Endodermal cell (in vitro differentiated cells): ENCODE data around the gene LRP1. TPM values are rescaled to one million over a fixed set of nuclear protein-coding genes. Genes with fewer than 3 reads are reported as not detected.
A peak's percentile ranks its signal among the peaks of the same experiment; 100 is the strongest.

ENCODE experiments used
- DNase-seq: peaks from one replicate; pipeline ENCODE4 v3.0.0-alpha.2; 2017
- H3K27ac ChIP-seq: 2 replicates; pipeline ENCODE4 v1.5.1; 2013; ENCODE audit warnings: mild to moderate bottlenecking, low read depth, low read length, moderate library complexity
- H3K27me3 ChIP-seq: 2 replicates; pipeline ENCODE4 v1.6.1; 2013; ENCODE audit warnings: mild to moderate bottlenecking, low read length, moderate library complexity; ENCODE audit not compliant: insufficient read depth, control insufficient read depth, poor library complexity, severe bottlenecking
- H3K36me3 ChIP-seq: 2 replicates; pipeline ENCODE4 v1.7.0; 2013; ENCODE audit warnings: mild to moderate bottlenecking, low read length, moderate library complexity; ENCODE audit not compliant: control insufficient read depth, insufficient read depth
- H3K4me1 ChIP-seq: one replicate; pipeline ENCODE4 v1.7.0; 2013; ENCODE audit warnings: low read length; ENCODE audit not compliant: control insufficient read depth, insufficient read depth
- H3K4me3 ChIP-seq: 2 replicates; pipeline ENCODE4 v1.5.1; 2013; ENCODE audit warnings: mild to moderate bottlenecking, low read length, moderate library complexity
- H3K9ac ChIP-seq: 2 replicates; pipeline ENCODE4 v1.6.1; 2013; ENCODE audit warnings: mild to moderate bottlenecking, low read length, moderate library complexity; ENCODE audit not compliant: poor library complexity, severe bottlenecking; ENCODE audit errors: extremely low read depth
- H3K9me3 ChIP-seq: 2 replicates; pipeline ENCODE4 v1.6.1; 2013; ENCODE audit warnings: mild to moderate bottlenecking, low read length, moderate library complexity; ENCODE audit not compliant: control insufficient read depth
- H3K27ac Mint-ChIP-seq: 2 replicates; pipeline ENCODE4 v1.8.0; 2020; ENCODE audit warnings: mixed read lengths
- H3K27me3 Mint-ChIP-seq: 2 replicates; pipeline ENCODE4 v1.8.0; 2021; ENCODE audit warnings: mild to moderate bottlenecking, mixed read lengths; ENCODE audit not compliant: insufficient read depth
- H3K36me3 Mint-ChIP-seq: 2 replicates; pipeline ENCODE4 v1.8.0; 2020; ENCODE audit warnings: low read depth, mixed read lengths
- H3K4me1 Mint-ChIP-seq: 2 replicates; pipeline ENCODE4 v1.8.0; 2020; ENCODE audit warnings: mixed read lengths
- H3K4me3 Mint-ChIP-seq: 2 replicates; pipeline ENCODE4 v1.8.0; 2020; ENCODE audit warnings: mild to moderate bottlenecking, moderate library complexity, mixed read lengths
- H3K9me3 Mint-ChIP-seq: 2 replicates; pipeline ENCODE4 v1.8.0; 2020; ENCODE audit warnings: mild to moderate bottlenecking, mixed read lengths
- CTCF ChIP-seq: fragments of 200-600 bp; sonication (generic); conservative IDR thresholded peaks from 2 replicates; pipeline ENCODE4 v1.5.0; 2021; ENCODE audit warnings: antibody characterized with exemption, mild to moderate bottlenecking
- WGBS, 2 experiments: methylation state at CpG; one replicate each; pipeline versions ENCODE4 v1.1.5 to v1.1.7; 2013; ENCODE audit warnings: missing lambda C conversion rate in 2 of 2, mixed read lengths in 1 of 2; ENCODE audit not compliant: insufficient coverage in 1 of 2, insufficient read length in 1 of 2; 5-methylcytosine and 5-hydroxymethylcytosine counted together
- total RNA-seq, 2 donors: library from RNA; stranded (reverse); fragmentation: NEBNext Ultra II Directional in 1 of 2; extraction: Animal tissue kit (Norgen Biotek cat#: 25700) in 1 of 2; gene quantifications; 2 replicates in 1 of 2; 3 replicates in 1 of 2; pipeline ENCODE4 v1.2.1, GENCODE V29; 2021

LRP1 gene
- total RNA-seq, 2 donors from 2014 or later = 74.5 to 87.7 TPM

DNA sequence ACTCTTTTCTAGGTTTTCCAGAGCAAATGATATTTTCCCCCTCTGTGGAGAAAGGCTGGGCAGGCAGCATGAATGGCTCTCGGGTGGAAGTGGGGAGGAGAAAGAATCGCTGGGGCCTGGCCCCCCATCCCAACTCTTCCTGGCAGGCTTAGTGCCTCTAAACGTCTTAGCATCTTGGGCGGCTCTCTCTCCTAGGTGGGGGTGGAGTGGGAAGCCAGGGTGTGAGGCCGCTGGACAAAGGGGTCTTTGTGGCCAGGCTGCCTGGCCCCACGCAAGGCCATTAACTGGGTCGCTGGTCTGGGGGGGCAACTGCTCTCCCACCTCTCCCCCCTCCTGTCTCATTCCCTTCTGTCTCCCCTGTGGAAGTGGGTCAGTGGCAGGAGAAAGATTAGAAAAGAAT lies 14.4 kb downstream of the LRP1 start:
- H3K27me3 Mint-ChIP-seq = no peaks in the 10 kb centered on the region
- peaks cover 58% of the 10 kb centered on the region for H3K36me3 Mint-ChIP-seq
- Histone ChIP-seq H3K36me3 (peaks cover 56% of the 10 kb centered on the region), H3K9me3 (no peaks in the 10 kb centered on the region), H3K27me3 (no peaks in the 10 kb centered on the region), H3K27ac (peak overlapping the region; percentile 21), H3K4me1 (peaks cover 12% of the 10 kb centered on the region), H3K9ac (no peak overlapping the region), H3K4me3 (no peak overlapping the region)
- 90 to 91% methylated on average over 2 to 7 of the region's 7 CpGs for WGBS, 2 experiments
- no peak for DNase-seq
- H3K9me3 Mint-ChIP-seq = no peaks in the 10 kb centered on the region
- H3K4me3 Mint-ChIP-seq = no peak overlapping the region
- no peak for TF ChIP-seq CTCF
- no peak overlapping the region for H3K27ac Mint-ChIP-seq
- peaks cover 23% of the 10 kb centered on the region for H3K4me1 Mint-ChIP-seq

GRCh38 chr12:57143454-57143853 lies 15.2 kb downstream of the LRP1 start:
- no peak for TF ChIP-seq CTCF
- Mint-ChIP-seq H3K27ac (no peak overlapping the region), H3K4me1 (peaks cover 26% of the 10 kb centered on the region), H3K27me3 (no peaks in the 10 kb centered on the region), H3K4me3 (no peak overlapping the region), H3K9me3 (no peaks in the 10 kb centered on the region), H3K36me3 (peaks cover 57% of the 10 kb centered on the region)
- Histone ChIP-seq H3K4me1 (peaks cover 12% of the 10 kb centered on the region), H3K36me3 (peaks cover 62% of the 10 kb centered on the region), H3K4me3 (no peak overlapping the region), H3K9me3 (no peaks in the 10 kb centered on the region), H3K27me3 (no peaks in the 10 kb centered on the region), H3K9ac (no peak overlapping the region), H3K27ac (no peak overlapping the region)
- 80 to 93% methylated on average over 3 to 4 of the region's 4 CpGs for WGBS, 2 experiments
- no peak for DNase-seq

- H3K27me3 Mint-ChIP-seq = no peaks in the 10 kb centered on the region
These were observed 17.3 kb downstream of the LRP1 start for GRCh38 chr12:57145460-57146059.

More at GRCh38 chr12:57145460-57146059, 17.3 kb downstream of the LRP1 start:
- WGBS, 2 experiments = 92 to 95% methylated on average over 4 to 10 of the region's 10 CpGs
- no peak overlapping the region for H3K4me3 ChIP-seq
- peaks cover 36% of the 10 kb centered on the region for H3K4me1 Mint-ChIP-seq
- H3K27ac Mint-ChIP-seq = peak overlapping the region; percentile 55
- H3K9me3 ChIP-seq = no peaks in the 10 kb centered on the region
- H3K27me3 ChIP-seq = no peaks in the 10 kb centered on the region
- no peak overlapping the region for H3K27ac ChIP-seq
- DNase-seq = no peak
- H3K4me3 Mint-ChIP-seq = no peak overlapping the region
- H3K36me3 ChIP-seq = peaks cover 65% of the 10 kb centered on the region
- H3K36me3 Mint-ChIP-seq = peaks cover 56% of the 10 kb centered on the region
- TF ChIP-seq CTCF = no peak
- H3K9ac ChIP-seq = no peak overlapping the region
- no peaks in the 10 kb centered on the region for H3K9me3 Mint-ChIP-seq
- peaks cover 26% of the 10 kb centered on the region for H3K4me1 ChIP-seq
